ENCODE results near the gene TMEM53. TPM values are rescaled to one million over a fixed set of nuclear protein-coding genes. Genes with fewer than 3 reads are reported as not detected.

Gene TMEM53
- total RNA-seq, 2 experiments from 2014 or later: 0.64 to 1.2 TPM

DNA sequence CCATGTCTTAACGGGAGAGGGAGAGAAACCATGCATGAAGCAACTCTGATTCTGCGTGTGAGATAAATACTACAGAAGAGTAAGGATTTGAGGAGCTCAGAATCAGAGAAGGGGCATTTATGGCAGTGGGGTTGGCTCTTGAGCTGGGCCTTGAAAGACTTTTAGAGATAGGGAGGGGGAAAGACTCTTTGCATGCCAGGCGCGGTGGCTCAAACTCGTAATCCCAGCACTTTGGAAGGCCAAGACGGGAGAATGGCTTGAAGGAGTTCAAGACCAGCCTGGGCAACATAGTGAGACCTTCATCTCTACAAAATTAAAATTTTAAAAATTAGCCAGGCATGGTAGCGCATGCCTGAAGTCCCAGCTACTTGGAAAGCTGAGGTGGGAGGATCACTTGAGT is 905 bp upstream of the TMEM53 start:
- Histone ChIP-seq H3K4me3 (ENCODE audit: low read length) (peak overlapping the region; percentile 86), H3K27ac (ENCODE audit: low read depth in 1 of 2, low read length in 2 of 2) (peak overlapping the region in 1 of 2 donors; percentile 75), H3K27me3 (ENCODE audit: control insufficient read depth in 1 of 2, insufficient read depth in 2 of 2, low read length in 2 of 2) (no peaks in the 10 kb centered on the region), H3K4me1 (ENCODE audit: insufficient read depth, low read length) (peaks cover 31% of the 10 kb centered on the region), H3K9me3 (ENCODE audit: control insufficient read depth in 1 of 2, insufficient read depth in 1 of 2, low read length in 2 of 2) (no peaks in the 10 kb centered on the region), H3K36me3 (ENCODE audit: insufficient read depth, low read length) (no peaks in the 10 kb centered on the region)
- Mint-ChIP-seq H3K36me3 (ENCODE audit: low read depth) (no peaks in the 10 kb centered on the region), H3K9me3 (no peaks in the 10 kb centered on the region), H3K27me3 (no peaks in the 10 kb centered on the region), H3K27ac (peak overlapping the region; percentile 84), H3K4me1 (ENCODE audit: low read depth) (peaks cover 29% of the 10 kb centered on the region), H3K4me3 (peak overlapping the region; percentile 93)
- ChIA-PET POLR2A (interaction anchor here (1.0 to 1.9 kb wide), 4 partner anchors 46 to 336 kb away, joined by 3 to 20 read pairs (median 4); partner anchors contain the start of genes HECTD3, RNU5D-1 and UROD), CTCF (no interaction called here)
- ATAC-seq (ENCODE audit: poor library complexity) (no peak), DNase-seq (no peak)
- TF ChIP-seq, protein P1, sequence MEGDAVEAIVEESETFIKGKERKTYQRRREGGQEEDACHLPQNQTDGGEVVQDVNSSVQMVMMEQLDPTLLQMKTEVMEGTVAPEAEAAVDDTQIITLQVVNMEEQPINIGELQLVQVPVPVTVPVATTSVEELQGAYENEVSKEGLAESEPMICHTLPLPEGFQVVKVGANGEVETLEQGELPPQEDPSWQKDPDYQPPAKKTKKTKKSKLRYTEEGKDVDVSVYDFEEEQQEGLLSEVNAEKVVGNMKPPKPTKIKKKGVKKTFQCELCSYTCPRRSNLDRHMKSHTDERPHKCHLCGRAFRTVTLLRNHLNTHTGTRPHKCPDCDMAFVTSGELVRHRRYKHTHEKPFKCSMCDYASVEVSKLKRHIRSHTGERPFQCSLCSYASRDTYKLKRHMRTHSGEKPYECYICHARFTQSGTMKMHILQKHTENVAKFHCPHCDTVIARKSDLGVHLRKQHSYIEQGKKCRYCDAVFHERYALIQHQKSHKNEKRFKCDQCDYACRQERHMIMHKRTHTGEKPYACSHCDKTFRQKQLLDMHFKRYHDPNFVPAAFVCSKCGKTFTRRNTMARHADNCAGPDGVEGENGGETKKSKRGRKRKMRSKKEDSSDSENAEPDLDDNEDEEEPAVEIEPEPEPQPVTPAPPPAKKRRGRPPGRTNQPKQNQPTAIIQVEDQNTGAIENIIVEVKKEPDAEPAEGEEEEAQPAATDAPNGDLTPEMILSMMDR (IDR thresholded peaks at IDR 0.05): no peak
- intact Hi-C loops (cut with DNase I, micrococcal nuclease): loop anchor here in 1 of 2 experiments (2.0 to 10.0 kb wide), 4 partner anchors 56 to 1630 kb away; partner anchors contain the start of genes ERI3, LRRC41, RNU5D-1 and RPS8

DNA sequence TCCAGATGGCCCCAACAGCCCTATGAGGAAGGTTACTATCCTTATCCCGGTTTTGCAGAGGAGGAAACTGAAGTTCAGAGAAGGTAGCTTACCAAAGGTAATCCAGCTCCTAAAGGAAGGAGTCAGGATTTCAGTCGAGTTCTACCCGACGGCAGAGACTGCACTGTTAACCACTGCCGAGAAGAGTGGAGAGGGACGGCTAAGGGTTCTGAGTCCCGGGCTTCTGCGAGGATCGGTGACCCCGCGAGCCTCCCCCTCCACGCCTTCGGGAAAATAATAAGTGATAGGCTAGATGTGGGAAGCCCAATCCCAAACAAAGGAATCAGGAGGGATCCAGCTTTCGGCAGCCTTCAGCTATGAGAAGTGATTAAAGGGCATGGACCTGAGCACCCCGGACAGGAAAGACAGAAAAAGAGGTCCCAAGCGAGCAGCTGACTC is 587 bp downstream of the TMEM53 start:
- DNase-seq (no peak), ATAC-seq (ENCODE audit: poor library complexity) (no peak)
- H3K27me3 ChIP-seq (ENCODE audit: control insufficient read depth in 1 of 2, insufficient read depth in 2 of 2, low read length in 2 of 2): no peaks in the 10 kb centered on the region
- no peaks in the 10 kb centered on the region for H3K27me3 Mint-ChIP-seq
- H3K4me1 Mint-ChIP-seq (ENCODE audit: low read depth): peaks cover 29% of the 10 kb centered on the region
- H3K27ac Mint-ChIP-seq: peak overlapping the region; percentile 84
- H3K36me3 Mint-ChIP-seq (ENCODE audit: low read depth): no peaks in the 10 kb centered on the region
- no peaks in the 10 kb centered on the region for H3K36me3 ChIP-seq (ENCODE audit: insufficient read depth, low read length)
- peak overlapping the region; percentile 93 for H3K4me3 Mint-ChIP-seq
- no peaks in the 10 kb centered on the region for H3K9me3 Mint-ChIP-seq
- H3K9me3 ChIP-seq (ENCODE audit: control insufficient read depth in 1 of 2, insufficient read depth in 1 of 2, low read length in 2 of 2): no peaks in the 10 kb centered on the region
- H3K4me3 ChIP-seq (ENCODE audit: low read length): peak overlapping the region; percentile 86
- TF ChIP-seq, protein P1 (IDR thresholded peaks at IDR 0.05): no peak
- peak overlapping the region; percentile 75 to 86 for H3K27ac ChIP-seq (ENCODE audit: low read depth in 1 of 2, low read length in 2 of 2)
- ChIA-PET CTCF (interaction anchor here (1.0 to 1.3 kb wide), 2 partner anchors 21 to 126 kb away, joined by 3 read pairs; partner anchors contain the start of gene PLK3), POLR2A (interaction anchor here (0.8 to 1.9 kb wide), 13 partner anchors 10 to 911 kb away, joined by 3 to 28 read pairs (median 5); partner anchors contain the start of genes CCDC163, HECTD3, MMACHC and PLK3)
- intact Hi-C loops (cut with DNase I, micrococcal nuclease): loop anchor here in 1 of 2 experiments (1.0 to 10.0 kb wide), 7 partner anchors 42 to 1631 kb away; partner anchors contain the start of genes ERI3, LRRC41, RNU5D-1 and RPS8
- H3K4me1 ChIP-seq (ENCODE audit: insufficient read depth, low read length): peaks cover 31% of the 10 kb centered on the region

DNA sequence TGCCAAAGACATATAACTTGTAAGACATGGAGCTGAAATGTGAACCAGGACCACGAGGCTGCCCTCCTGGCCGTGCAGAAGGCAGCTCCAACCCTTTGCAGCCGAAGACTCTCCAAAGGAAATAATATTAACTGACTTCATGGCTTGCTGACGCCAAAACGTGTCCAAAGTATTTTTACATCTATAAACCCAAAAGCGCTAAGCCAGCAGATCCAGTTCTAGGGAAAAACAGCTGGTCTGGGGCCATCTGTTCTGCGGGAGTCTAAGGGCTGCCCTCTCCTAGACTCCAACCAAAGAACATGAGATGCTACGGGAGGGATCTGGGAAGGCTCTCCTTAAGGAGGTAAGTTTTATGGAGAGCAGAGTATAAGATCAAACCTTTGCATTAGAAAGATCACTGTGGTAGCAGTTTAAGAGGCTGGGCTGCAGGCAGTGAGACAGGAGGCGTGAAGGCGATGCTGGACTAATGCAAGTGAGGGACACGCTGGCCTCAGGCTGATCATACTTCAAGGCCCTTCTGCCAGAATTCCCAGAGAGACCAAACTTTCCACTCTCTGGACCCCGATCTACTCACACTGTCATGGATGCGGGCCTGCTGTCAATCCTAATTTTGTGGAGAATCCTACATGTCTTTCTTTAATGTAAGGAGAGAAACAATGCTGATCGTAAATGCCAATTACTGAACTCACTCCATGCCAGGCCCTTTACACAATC is 1.2 kb downstream of the TMEM53 start:
- peak overlapping the region; percentile 84 for H3K27ac Mint-ChIP-seq
- CTCF ChIA-PET: interaction anchor here (1.3 kb wide), 1 partner anchor 20 kb away, joined by 3 read pairs; no protein-coding TSS in a partner anchor
- H3K4me3 ChIP-seq (ENCODE audit: low read length): peak overlapping the region; percentile 86
- no peaks in the 10 kb centered on the region for H3K36me3 ChIP-seq (ENCODE audit: insufficient read depth, low read length)
- H3K9me3 ChIP-seq (ENCODE audit: control insufficient read depth in 1 of 2, insufficient read depth in 1 of 2, low read length in 2 of 2): no peaks in the 10 kb centered on the region
- peaks cover 31% of the 10 kb centered on the region for H3K4me1 ChIP-seq (ENCODE audit: insufficient read depth, low read length)
- H3K27me3 Mint-ChIP-seq: no peaks in the 10 kb centered on the region
- H3K4me1 Mint-ChIP-seq (ENCODE audit: low read depth): peaks cover 29% of the 10 kb centered on the region
- DNase-seq (no peak), ATAC-seq (ENCODE audit: poor library complexity) (no peak)
- H3K4me3 Mint-ChIP-seq: peak overlapping the region; percentile 93
- no peak overlapping the region for H3K27ac ChIP-seq (ENCODE audit: low read depth in 1 of 2, low read length in 2 of 2)
- TF ChIP-seq, protein P1 (IDR thresholded peaks at IDR 0.05): no peak
- H3K9me3 Mint-ChIP-seq: no peaks in the 10 kb centered on the region
- intact Hi-C loops (cut with DNase I, micrococcal nuclease): loop anchor here in 1 of 2 experiments (1.0 to 10.0 kb wide), 6 partner anchors 42 to 1632 kb away; partner anchors contain the start of genes ERI3, LRRC41, RPS8 and SLC6A9
- POLR2A ChIA-PET: interaction anchor here (0.8 to 1.9 kb wide), 8 partner anchors 9 to 533 kb away, joined by 3 to 28 read pairs (median 6); partner anchors contain the start of genes HECTD3, PLK3, RPS8 and UROD
- H3K36me3 Mint-ChIP-seq (ENCODE audit: low read depth): no peaks in the 10 kb centered on the region
- no peaks in the 10 kb centered on the region for H3K27me3 ChIP-seq (ENCODE audit: control insufficient read depth in 1 of 2, insufficient read depth in 2 of 2, low read length in 2 of 2)

Data from CD4-positive, alpha-beta T cell (primary cell).